DOHH2 (cell line): Measurements from ENCODE around the gene DLX5.

Experiments used
- CTCF ChIP-seq: fragments of 200-600 bp; sonication (generic); IDR thresholded peaks from one replicate; pipeline ENCODE4 v1.5.1; 2014; ENCODE audit warnings: antibody characterized with exemption, mild to moderate bottlenecking, low read depth, low read length; ENCODE audit not compliant: poor library complexity, severe bottlenecking
- EZH2phosphoT487 ChIP-seq: fragments of 200-600 bp; sonication (generic); IDR thresholded peaks from 2 replicates; pipeline ENCODE4 v1.6.1; 2017; ENCODE audit warnings: borderline replicate concordance, mild to moderate bottlenecking, antibody characterized with exemption, low read length, moderate library complexity, mixed read lengths

- TF ChIP-seq CTCF (no peak), EZH2phosphoT487 (no peak)
Observed at GRCh38 chr7:96996111-96996957, 28.3 kb downstream of the DLX5 start.
